Left ventricle myocardium inferior (tissue), 1 donor: ENCODE measurements around the gene PDE11A. TPM values are rescaled to one million over a fixed set of nuclear protein-coding genes. Genes with fewer than 3 reads are reported as not detected.

Experiments used
- DNase-seq: peaks from one replicate; pipeline ENCODE4 v3.0.0-alpha.2; 2020
- H3K27ac ChIP-seq: fragments of 200-600 bp; replicated peaks from 2 replicates; pipeline ENCODE4 v1.8.0; 2021
- H3K27me3 ChIP-seq: fragments of 200-600 bp; 2 replicates; pipeline ENCODE4 v1.8.0; 2021; ENCODE audit warnings: low read depth
- H3K36me3 ChIP-seq: fragments of 200-600 bp; 2 replicates; pipeline ENCODE4 v1.8.0; 2021
- H3K4me1 ChIP-seq: fragments of 200-600 bp; 2 replicates; pipeline ENCODE4 v1.8.0; 2021
- H3K4me3 ChIP-seq: fragments of 200-600 bp; 2 replicates; pipeline ENCODE4 v1.8.0; 2021; ENCODE audit warnings: mild to moderate bottlenecking, moderate library complexity
- H3K9me3 ChIP-seq: fragments of 200-600 bp; replicated peaks from 2 replicates; pipeline ENCODE4 v1.8.0; 2021
- CTCF ChIP-seq: fragments of 200-600 bp; IDR thresholded peaks from 2 replicates; pipeline ENCODE4 v1.8.0; 2021; ENCODE audit warnings: antibody characterized with exemption, mild to moderate bottlenecking, borderline replicate concordance
- intact Hi-C: fragments of 100-400 bp; cut with micrococcal nuclease; formaldehyde crosslinking; loops from one replicate; pipeline ENCODE4 v1.11.0; 2022
- total RNA-seq: library from RNA; stranded (reverse); fragmentation: NEBNext Ultra II Directional; extraction: Animal tissue kit (Norgen Biotek cat#: 25700); gene quantifications from one replicate; pipeline ENCODE4 v1.2.1, GENCODE V29; 2021
- donor health status: DM: no; HTN: yes; CAD: no; lungs with severe emphysema.

The PDE11A gene
- total RNA-seq, 1 donor from 2014 or later = 2.5 TPM

- no peaks in the 10 kb centered on the region for H3K9me3 ChIP-seq
- H3K4me1 ChIP-seq = no peaks in the 10 kb centered on the region
- H3K27ac ChIP-seq = no peak overlapping the region
- no peak for TF ChIP-seq CTCF
- H3K36me3 ChIP-seq = no peaks in the 10 kb centered on the region
- no peak for DNase-seq
- intact Hi-C loops = no loop called here
- H3K27me3 ChIP-seq = no peaks in the 10 kb centered on the region
- H3K4me3 ChIP-seq = no peak overlapping the region
These were observed 414.3 kb downstream of the PDE11A start for GRCh38 chr2:177658309-177658708.

GRCh38 chr2:177651833-177652232, 420.7 kb downstream of the PDE11A start:
- DNase-seq = no peak
- H3K9me3 ChIP-seq = no peaks in the 10 kb centered on the region
- no peak overlapping the region for H3K27ac ChIP-seq
- no peak for TF ChIP-seq CTCF
- no peaks in the 10 kb centered on the region for H3K27me3 ChIP-seq
- H3K4me1 ChIP-seq = peaks cover 5% of the 10 kb centered on the region
- H3K4me3 ChIP-seq = no peak overlapping the region
- H3K36me3 ChIP-seq = no peaks in the 10 kb centered on the region
- intact Hi-C loops = no loop called here

- Histone ChIP-seq H3K27ac (no peak overlapping the region), H3K36me3 (no peaks in the 10 kb centered on the region), H3K27me3 (no peaks in the 10 kb centered on the region), H3K4me3 (no peak overlapping the region), H3K9me3 (no peaks in the 10 kb centered on the region), H3K4me1 (peaks cover 5% of the 10 kb centered on the region)
- intact Hi-C loops = no loop called here
- DNase-seq = no peak
- no peak for TF ChIP-seq CTCF
These were observed 422.7 kb downstream of the PDE11A start for GRCh38 chr2:177649568-177650518.

- Histone ChIP-seq H3K36me3 (no peaks in the 10 kb centered on the region), H3K27ac (no peak overlapping the region), H3K4me3 (no peak overlapping the region), H3K4me1 (no peaks in the 10 kb centered on the region), H3K27me3 (no peaks in the 10 kb centered on the region), H3K9me3 (no peaks in the 10 kb centered on the region)
- intact Hi-C loops = no loop called here
- DNase-seq = no peak
- no peak for TF ChIP-seq CTCF
These were observed 425.8 kb downstream of the PDE11A start for GRCh38 chr2:177646791-177647190.

GRCh38 chr2:177646241-177646640, 426.3 kb downstream of the PDE11A start:
- intact Hi-C loops = no loop called here
- Histone ChIP-seq H3K36me3 (no peaks in the 10 kb centered on the region), H3K27ac (no peak overlapping the region), H3K4me1 (no peaks in the 10 kb centered on the region), H3K27me3 (no peaks in the 10 kb centered on the region), H3K4me3 (no peak overlapping the region), H3K9me3 (no peaks in the 10 kb centered on the region)
- DNase-seq = no peak
- no peak for TF ChIP-seq CTCF
